SK-N-SH treated with all-trans-retinoic acid at 6 μM for 48 hours (cell line): ENCODE measurements around the gene UBE4A.

ENCODE experiments used
- ARNTL ChIP-seq: fragments of 450-650 bp; formaldehyde crosslinking; IDR thresholded peaks from 2 replicates; pipeline ENCODE4 v1.5.0; 2020; ENCODE audit warnings: low read depth, mild to moderate bottlenecking, moderate library complexity, borderline replicate concordance
- BACH2 ChIP-seq: fragments of 250-450 bp; sonication (Bioruptor Pico); IDR thresholded peaks from 2 replicates; pipeline ENCODE4 v1.9.0; 2021; ENCODE audit warnings: mild to moderate bottlenecking, borderline replicate concordance
- ESRRG ChIP-seq: fragments of 250-450 bp; sonication (Bioruptor Pico); IDR thresholded peaks from 2 replicates; pipeline ENCODE4 v1.6.1; 2021; ENCODE audit warnings: mild to moderate bottlenecking
- OSR1 ChIP-seq: fragments of 250-450 bp; sonication (Bioruptor Pico); IDR thresholded peaks from 2 replicates; pipeline ENCODE4 v1.8.0; 2022; ENCODE audit warnings: moderate library complexity, mild to moderate bottlenecking, inconsistent platforms
- PATZ1 ChIP-seq: fragments of 250-450 bp; sonication (Bioruptor Pico); IDR thresholded peaks from 2 replicates; pipeline ENCODE4 v1.8.0; 2020; ENCODE audit warnings: mild to moderate bottlenecking, moderate library complexity, borderline replicate concordance
- RARB ChIP-seq: fragments of 250-450 bp; sonication (Bioruptor Pico); IDR thresholded peaks from 2 replicates; pipeline ENCODE4 v1.8.0; 2021; ENCODE audit warnings: mild to moderate bottlenecking, moderate library complexity
- ZFP3 ChIP-seq: fragments of 250-450 bp; sonication (Bioruptor Pico); IDR thresholded peaks from 2 replicates; pipeline ENCODE4 v1.5.0; 2020; ENCODE audit warnings: mild to moderate bottlenecking, moderate library complexity
- ZFP30 ChIP-seq: fragments of 450-650 bp; formaldehyde crosslinking; IDR thresholded peaks from 2 replicates; pipeline ENCODE4 v1.5.0; 2022; ENCODE audit warnings: mild to moderate bottlenecking, moderate library complexity
- ZNF565 ChIP-seq: fragments of 450-650 bp; formaldehyde crosslinking; conservative IDR thresholded peaks from 2 replicates; pipeline ENCODE4 v1.5.0; 2020; ENCODE audit warnings: low read depth, mild to moderate bottlenecking, moderate library complexity
- ZNF8 ChIP-seq: fragments of 450-650 bp; formaldehyde crosslinking; IDR thresholded peaks from 2 replicates; pipeline ENCODE4 v1.5.0; 2020; ENCODE audit warnings: mild to moderate bottlenecking, moderate library complexity
- TF ChIP-seq, protein P1 (sequence below): fragments of 250-450 bp; sonication (Bioruptor Pico); IDR thresholded peaks from 2 replicates; pipeline ENCODE4 v1.5.1; 2020; ENCODE audit warnings: low read depth, mild to moderate bottlenecking, moderate library complexity
- TF ChIP-seq, protein P2 (sequence below): fragments of 250-450 bp; sonication (Bioruptor Pico); IDR thresholded peaks from 2 replicates; pipeline ENCODE4 v1.5.0; 2020; ENCODE audit warnings: mild to moderate bottlenecking, moderate library complexity

GRCh38 chr11:118328745-118329144 is 30.7 kb upstream of the UBE4A start:
- TF ChIP-seq ZNF8 (CRISPR knock-in tag): no peak
- TF ChIP-seq PATZ1: no peak
- TF ChIP-seq ZFP3 (CRISPR knock-in tag): no peak
- no peak for TF ChIP-seq OSR1 (CRISPR knock-in tag)
- TF ChIP-seq BACH2 (CRISPR knock-in tag): no peak
- TF ChIP-seq ZNF565 (CRISPR knock-in tag): no peak
- TF ChIP-seq, protein P1, sequence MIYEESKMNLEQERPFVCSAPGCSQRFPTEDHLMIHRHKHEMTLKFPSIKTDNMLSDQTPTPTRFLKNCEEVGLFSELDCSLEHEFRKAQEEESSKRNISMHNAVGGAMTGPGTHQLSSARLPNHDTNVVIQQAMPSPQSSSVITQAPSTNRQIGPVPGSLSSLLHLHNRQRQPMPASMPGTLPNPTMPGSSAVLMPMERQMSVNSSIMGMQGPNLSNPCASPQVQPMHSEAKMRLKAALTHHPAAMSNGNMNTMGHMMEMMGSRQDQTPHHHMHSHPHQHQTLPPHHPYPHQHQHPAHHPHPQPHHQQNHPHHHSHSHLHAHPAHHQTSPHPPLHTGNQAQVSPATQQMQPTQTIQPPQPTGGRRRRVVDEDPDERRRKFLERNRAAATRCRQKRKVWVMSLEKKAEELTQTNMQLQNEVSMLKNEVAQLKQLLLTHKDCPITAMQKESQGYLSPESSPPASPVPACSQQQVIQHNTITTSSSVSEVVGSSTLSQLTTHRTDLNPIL: no peak
- TF ChIP-seq, protein P2, sequence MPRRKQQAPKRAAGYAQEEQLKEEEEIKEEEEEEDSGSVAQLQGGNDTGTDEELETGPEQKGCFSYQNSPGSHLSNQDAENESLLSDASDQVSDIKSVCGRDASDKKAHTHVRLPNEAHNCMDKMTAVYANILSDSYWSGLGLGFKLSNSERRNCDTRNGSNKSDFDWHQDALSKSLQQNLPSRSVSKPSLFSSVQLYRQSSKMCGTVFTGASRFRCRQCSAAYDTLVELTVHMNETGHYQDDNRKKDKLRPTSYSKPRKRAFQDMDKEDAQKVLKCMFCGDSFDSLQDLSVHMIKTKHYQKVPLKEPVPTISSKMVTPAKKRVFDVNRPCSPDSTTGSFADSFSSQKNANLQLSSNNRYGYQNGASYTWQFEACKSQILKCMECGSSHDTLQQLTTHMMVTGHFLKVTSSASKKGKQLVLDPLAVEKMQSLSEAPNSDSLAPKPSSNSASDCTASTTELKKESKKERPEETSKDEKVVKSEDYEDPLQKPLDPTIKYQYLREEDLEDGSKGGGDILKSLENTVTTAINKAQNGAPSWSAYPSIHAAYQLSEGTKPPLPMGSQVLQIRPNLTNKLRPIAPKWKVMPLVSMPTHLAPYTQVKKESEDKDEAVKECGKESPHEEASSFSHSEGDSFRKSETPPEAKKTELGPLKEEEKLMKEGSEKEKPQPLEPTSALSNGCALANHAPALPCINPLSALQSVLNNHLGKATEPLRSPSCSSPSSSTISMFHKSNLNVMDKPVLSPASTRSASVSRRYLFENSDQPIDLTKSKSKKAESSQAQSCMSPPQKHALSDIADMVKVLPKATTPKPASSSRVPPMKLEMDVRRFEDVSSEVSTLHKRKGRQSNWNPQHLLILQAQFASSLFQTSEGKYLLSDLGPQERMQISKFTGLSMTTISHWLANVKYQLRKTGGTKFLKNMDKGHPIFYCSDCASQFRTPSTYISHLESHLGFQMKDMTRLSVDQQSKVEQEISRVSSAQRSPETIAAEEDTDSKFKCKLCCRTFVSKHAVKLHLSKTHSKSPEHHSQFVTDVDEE: no peak
- no peak for TF ChIP-seq ZFP30 (CRISPR knock-in tag)
- TF ChIP-seq RARB (CRISPR knock-in tag): no peak
- TF ChIP-seq ESRRG (CRISPR knock-in tag): no peak
- no peak for TF ChIP-seq ARNTL (CRISPR knock-in tag)
